HepG2 (cell line): Measurements from ENCODE around the gene GGA2. TPM values are rescaled to one million over a fixed set of nuclear protein-coding genes. Genes with fewer than 3 reads are reported as not detected.
"Not testable (repeated sequence)": the region's sequence is repeated elsewhere in the genome, so short reads cannot be mapped to it uniquely, and the experiment has no call there.

Experiments
- ATAC-seq: fragments of 200-7000 bp; cut with Tn5 transposase; 3 replicates; pipeline ENCODE4 v1.9.1; 2020; ENCODE audit warnings: mild to moderate bottlenecking, moderate library complexity
- BruUV-seq: library from RNA; stranded (reverse); fragments of 400-500 nt; replicated peaks from 2 replicates; lab custom pipeline; 2021; lab: Mats Ljungman, UMichigan
- CTCF ChIA-PET: fragments of 300-600 bp; formaldehyde crosslinking; extraction: SDS; loops from one replicate; lab custom pipeline; 2021; ENCODE audit warnings: low total read pairs, inconsistent platforms, low intra/inter-chr PET ratio; lab: Yijun Ruan, JAX
- POLR2A ChIA-PET: fragments of 350-600 bp; sonication (Branson Sonifier 250); formaldehyde crosslinking; loops from one replicate; lab custom pipeline; 2020; ENCODE audit warnings: antibody characterized with exemption, inconsistent platforms; lab: Yijun Ruan, JAX
- DNase-seq: peaks from one replicate; pipeline ENCODE4 v3.0.0-alpha.2; 2015; ENCODE audit warnings: low spot score
- FAIRE-seq: peaks from 3 replicates; lab custom pipeline; 2011; peaks lifted over from hg19 to GRCh38; lab: Jason Lieb, UNC
- H2AFZ ChIP-seq: one replicate; pipeline ENCODE4 v1.6.1; 2011; ENCODE audit warnings: low read length, inconsistent platforms
- H3K27ac ChIP-seq: fragments of 300-600 bp; 3 replicates; pipeline ENCODE4 v1.8.0; 2011; ENCODE audit warnings: mixed run types, mild to moderate bottlenecking, mixed read lengths, low read length, inconsistent platforms; ENCODE audit not compliant: insufficient read depth; ENCODE audit errors: extremely low read length
- H3K27me3 ChIP-seq, 2 experiments: fragments of 200-600 bp in 1 of 2; 2 replicates in 1 of 2; 3 replicates in 1 of 2; pipeline versions ENCODE4 v1.6.0 to v1.8.0; 2011; ENCODE audit warnings: low read length in 2 of 2, mild to moderate bottlenecking in 2 of 2, moderate library complexity in 2 of 2, inconsistent platforms in 1 of 2; ENCODE audit not compliant: insufficient read depth in 2 of 2, control insufficient read depth in 1 of 2
- H3K36me3 ChIP-seq, 2 experiments: fragments of 200-600 bp in 1 of 2; replicated peaks in 1 of 2; 2 replicates in 1 of 2; 3 replicates in 1 of 2; pipeline versions ENCODE4 v1.5.1 to v1.8.0; 2011; ENCODE audit warnings: low read length in 2 of 2, inconsistent platforms in 1 of 2; ENCODE audit not compliant: insufficient read depth in 2 of 2, control insufficient read depth in 1 of 2
- H3K4me1 ChIP-seq: 2 replicates; pipeline ENCODE4 v1.5.1; 2012; ENCODE audit warnings: low read length, inconsistent platforms; ENCODE audit not compliant: insufficient read depth
- H3K4me2 ChIP-seq: 2 replicates; pipeline ENCODE4 v1.6.0; 2011; ENCODE audit warnings: low read depth, low read length, inconsistent platforms
- H3K4me3 ChIP-seq, 3 experiments: fragments of 200-600 bp in 1 of 3; sonication (generic), shearing (Covaris generic) in 1 of 3; replicated peaks in 1 of 3; 2 replicates each; pipeline ENCODE4 v1.5.1; 2011 to 2016; ENCODE audit warnings: low read length in 3 of 3, inconsistent platforms in 2 of 3, low read depth in 2 of 3, mild to moderate bottlenecking in 2 of 3, control low read depth in 1 of 3, mixed read lengths in 1 of 3; ENCODE audit not compliant: insufficient read depth in 1 of 3
- H3K79me2 ChIP-seq: one replicate; pipeline ENCODE4 v1.6.1; 2011; ENCODE audit warnings: low read length, inconsistent platforms; ENCODE audit not compliant: insufficient read depth
- H3K9ac ChIP-seq: 2 replicates; pipeline ENCODE4 v1.6.0; 2011; ENCODE audit warnings: mild to moderate bottlenecking, low read depth, low read length, inconsistent platforms; ENCODE audit not compliant: insufficient read depth
- H3K9me3 ChIP-seq: 2 replicates; pipeline ENCODE4 v1.5.1; 2012; ENCODE audit warnings: mild to moderate bottlenecking, low read length
- H4K20me1 ChIP-seq: 2 replicates; pipeline ENCODE4 v1.6.0; 2011; ENCODE audit warnings: inconsistent platforms, mild to moderate bottlenecking, low read length, moderate library complexity; ENCODE audit not compliant: insufficient read depth
- AHR ChIP-seq: IDR thresholded peaks from 2 replicates; pipeline ENCODE4 v1.6.1; 2018; ENCODE audit warnings: missing genetic modification reagents, missing compliant biosample characterization
- ETS1 ChIP-seq: sonication (generic); formaldehyde crosslinking; IDR thresholded peaks from 2 replicates; pipeline ENCODE4 v1.4.0; 2020; ENCODE audit warnings: missing genetic modification reagents
- FOXA1 ChIP-seq, 2 experiments: fragments of 450-650 bp in 1 of 2; sonication (generic) in 1 of 2; formaldehyde crosslinking in 1 of 2; IDR thresholded peaks; 2 replicates each; pipeline versions ENCODE4 v1.4.0 to v1.6.1; 2016 to 2020; ENCODE audit warnings: missing genetic modification reagents in 1 of 2
- FOXC1 ChIP-seq: sonication (generic); formaldehyde crosslinking; IDR thresholded peaks from 2 replicates; pipeline ENCODE4 v1.8.0; 2022; ENCODE audit warnings: mild to moderate bottlenecking, missing genetic modification reagents, borderline replicate concordance
- TCF7 ChIP-seq: sonication (generic); IDR thresholded peaks from 2 replicates; pipeline ENCODE4 v1.6.1; 2016; ENCODE audit warnings: antibody characterized with exemption, low read depth
- ZNF121 ChIP-seq: sonication (generic); formaldehyde crosslinking; IDR thresholded peaks from 2 replicates; pipeline ENCODE4 v1.5.0; 2020; ENCODE audit warnings: mild to moderate bottlenecking, missing genetic modification reagents
- ZNF451 ChIP-seq: sonication (generic); formaldehyde crosslinking; IDR thresholded peaks from 2 replicates; pipeline ENCODE4 v1.5.0; 2020; ENCODE audit warnings: mild to moderate bottlenecking, missing genetic modification reagents
- ZNF512B ChIP-seq: sonication (generic); formaldehyde crosslinking; IDR thresholded peaks from 2 replicates; pipeline ENCODE4 v1.5.1; 2020; ENCODE audit warnings: missing genetic modification reagents, mild to moderate bottlenecking, borderline replicate concordance
- ZNF563 ChIP-seq: sonication (generic); formaldehyde crosslinking; IDR thresholded peaks from 2 replicates; pipeline ENCODE4 v1.8.0; 2022; ENCODE audit warnings: mild to moderate bottlenecking, moderate library complexity, missing genetic modification reagents
- ZNF709 ChIP-seq: sonication (generic); formaldehyde crosslinking; IDR thresholded peaks from 2 replicates; pipeline ENCODE4 v1.5.0; 2020; ENCODE audit warnings: mild to moderate bottlenecking, missing genetic modification reagents
- ZNF784 ChIP-seq: sonication (generic); formaldehyde crosslinking; IDR thresholded peaks from 2 replicates; pipeline ENCODE4 v1.5.1; 2020; ENCODE audit warnings: missing genetic modification reagents, mild to moderate bottlenecking, borderline replicate concordance
- ZNF891 ChIP-seq: sonication (generic); formaldehyde crosslinking; IDR thresholded peaks from 2 replicates; pipeline ENCODE4 v1.5.0; 2020; ENCODE audit warnings: mild to moderate bottlenecking, missing genetic modification reagents
- WGBS: methylation state at CpG from one replicate; pipeline ENCODE4 v1.1.6; 2017; ENCODE audit warnings: low lambda C conversion rate; 5-methylcytosine and 5-hydroxymethylcytosine counted together
- in situ Hi-C: cut with HindIII; loops from 2 replicates; pipeline ENCODE4 v1.10.0; 2017; ENCODE audit warnings: low pct_unique_long_range_greater_than_20kb; ENCODE audit not compliant: extremely low pct_ligation_motif_present
- intact Hi-C: fragments of 100-400 bp; cut with micrococcal nuclease; formaldehyde crosslinking; loops from one replicate; pipeline ENCODE4 v1.10.0; 2022; ENCODE audit not compliant: unreplicated experiment
- polyA plus RNA-seq, 8 experiments: library from polyadenylated mRNA; depleted of rRNA in 3 of 8; stranded (reverse) in 7 of 8; unstranded in 1 of 8; fragments of >200 nt; fragmentation: Illumina TruSeq in 4 of 8; extraction: Trizol in 4 of 8; gene quantifications; 2 replicates each; pipeline versions ENCODE4 v1.2.1 to v1.2.3, GENCODE V29; 2011 to 2016; ENCODE audit warnings: low read depth in 4 of 8, missing spikeins in 1 of 8, mixed read lengths in 1 of 8; ENCODE audit not compliant: insufficient read depth in 1 of 8
- total RNA-seq, 5 experiments: library from RNA; depleted of rRNA; stranded (reverse); fragments of >200 nt; fragmentation: Illumina TruSeq; extraction: Trizol; gene quantifications; 2 replicates each; pipeline ENCODE4 v1.2.3, GENCODE V29; 2016; ENCODE audit warnings: low read depth in 1 of 5

GGA2 gene
- total and polyA plus RNA-seq, 2 of the 13 experiments (the other 11 are each of a cell fraction or from before 2014, with no cell fraction given), result 51.5 to 69.8 TPM

GRCh38 chr16:23544436-23544835 lies 34.1 kb upstream of the GGA2 start:
- ATAC-seq, result no peak
- no peaks in the 10 kb centered on the region for H3K9me3 ChIP-seq
- TF ChIP-seq TCF7, result no peak
- no peak for TF ChIP-seq ZNF512B (CRISPR knock-in tag)
- 0 out of 2 replicates have a peak, but pooled peaks have one; percentile 24 for TF ChIP-seq ZNF891 (CRISPR knock-in tag)
- TF ChIP-seq, all 625 proteins: peak for 1
- DNase-seq (no peak), FAIRE-seq (no peak)
- Histone ChIP-seq H3K4me2 (no peak overlapping the region), H3K79me2 (peaks cover 4% of the 10 kb centered on the region), H2AFZ (no peak overlapping the region), H3K4me3 (no peak overlapping the region), H4K20me1 (no peaks in the 10 kb centered on the region), H3K36me3 (peaks cover 45 to 71% of the 10 kb centered on the region in 2 experiments), H3K27ac (no peak overlapping the region), H3K4me1 (peaks cover 18% of the 10 kb centered on the region), H3K9ac (no peak overlapping the region), H3K27me3 (no peaks in the 10 kb centered on the region)
- ChIA-PET POLR2A (interaction anchor here (3.3 kb wide), 1 partner anchor 13 kb away, joined by 16 read pairs; the partner anchor contains the start of genes EARS2 and UBFD1), CTCF (no interaction called here)
- intact Hi-C loops (no loop called here), in situ Hi-C loops (no loop called here)
- 98% methylated on average over 14 of the region's 14 CpGs for WGBS
- no TSS peak for BruUV-seq

GRCh38 chr16:23540817-23541178 lies 30.5 kb upstream of the GGA2 start:
- H4K20me1 ChIP-seq; in situ Hi-C loops; H3K27me3 ChIP-seq; H3K79me2 ChIP-seq; FAIRE-seq; ATAC-seq; BruUV-seq; H3K9me3 ChIP-seq; H2AFZ ChIP-seq; DNase-seq; H3K4me3 ChIP-seq; TF ChIP-seq FOXA1 (CRISPR knock-in tag; IDR thresholded peaks at IDR 0.05): not testable (repeated sequence)
- Histone ChIP-seq H3K4me1 (peaks cover 47% of the 10 kb centered on the region), H3K27ac (peak overlapping the region; percentile 91), H3K9ac (peak overlapping the region; percentile 38; the same call in 1 of the 2 replicates), H3K4me2 (peak overlapping the region; percentile 37; the same call in 1 of the 2 replicates), H3K36me3 (peaks cover 32 to 56% of the 10 kb centered on the region in 2 experiments)
- intact Hi-C loops, result loop anchor here (2.0 kb wide), 2 partner anchors 16 to 32 kb away; partner anchors contain the start of genes EARS2 and UBFD1
- ChIA-PET POLR2A (interaction anchor here (1.0 to 5.5 kb wide), 14 partner anchors 8 to 100 kb away, joined by 3 to 96 read pairs (median 12); partner anchors contain the start of genes DCTN5, EARS2, GGA2 and NDUFAB1), CTCF (interaction anchor here (2.0 kb wide), 1 partner anchor 16 kb away, joined by 8 read pairs; the partner anchor contains the start of genes EARS2 and UBFD1)
- 96% methylated on average over 3 of the region's 3 CpGs for WGBS
- TF ChIP-seq ZNF563 (CRISPR knock-in tag), result 0 out of 2 replicates have a peak, but pooled peaks have one; percentile 38
- TF ChIP-seq ZNF709, result 0 out of 2 replicates have a peak, but pooled peaks have one; percentile 28
- TF ChIP-seq AHR (CRISPR knock-in tag), result 0 out of 2 replicates have a peak, but pooled peaks have one; percentile 14
- peak; percentile 88 for TF ChIP-seq ZNF121 (CRISPR knock-in tag)
- TF ChIP-seq ETS1 (CRISPR knock-in tag), result 0 out of 2 replicates have a peak, but pooled peaks have one; percentile 69
- TF ChIP-seq ZNF784 (CRISPR knock-in tag), result 0 out of 2 replicates have a peak, but pooled peaks have one; percentile 4
- TF ChIP-seq FOXC1, result 0 out of 2 replicates have a peak, but pooled peaks have one; percentile 4
- TF ChIP-seq FOXA1 (IDR thresholded peaks at IDR 0.05), result 0 out of 2 replicates have a peak, but pooled peaks have one; percentile 9
- TF ChIP-seq ZNF451 (CRISPR knock-in tag), result peak; percentile 16; the same call in 1 of the 2 replicates
